Myocyte (in vitro differentiated cells): Measurements from ENCODE around the gene ARHGAP26. TPM values are rescaled to one million over a fixed set of nuclear protein-coding genes. Genes with fewer than 3 reads are reported as not detected.

Experiments used
- DNase-seq: peaks from one replicate; pipeline ENCODE4 v3.0.0-alpha.2; 2012; ENCODE audit warnings: low read depth
- total RNA-seq: library from RNA; depleted of rRNA; stranded (reverse); fragments of >200 nt; gene quantifications from 2 replicates; pipeline ENCODE4 v1.2.3, GENCODE V29; 2014

The ARHGAP26 gene
- total RNA-seq, 1 donor from 2014 or later: 2.8 TPM

DNA sequence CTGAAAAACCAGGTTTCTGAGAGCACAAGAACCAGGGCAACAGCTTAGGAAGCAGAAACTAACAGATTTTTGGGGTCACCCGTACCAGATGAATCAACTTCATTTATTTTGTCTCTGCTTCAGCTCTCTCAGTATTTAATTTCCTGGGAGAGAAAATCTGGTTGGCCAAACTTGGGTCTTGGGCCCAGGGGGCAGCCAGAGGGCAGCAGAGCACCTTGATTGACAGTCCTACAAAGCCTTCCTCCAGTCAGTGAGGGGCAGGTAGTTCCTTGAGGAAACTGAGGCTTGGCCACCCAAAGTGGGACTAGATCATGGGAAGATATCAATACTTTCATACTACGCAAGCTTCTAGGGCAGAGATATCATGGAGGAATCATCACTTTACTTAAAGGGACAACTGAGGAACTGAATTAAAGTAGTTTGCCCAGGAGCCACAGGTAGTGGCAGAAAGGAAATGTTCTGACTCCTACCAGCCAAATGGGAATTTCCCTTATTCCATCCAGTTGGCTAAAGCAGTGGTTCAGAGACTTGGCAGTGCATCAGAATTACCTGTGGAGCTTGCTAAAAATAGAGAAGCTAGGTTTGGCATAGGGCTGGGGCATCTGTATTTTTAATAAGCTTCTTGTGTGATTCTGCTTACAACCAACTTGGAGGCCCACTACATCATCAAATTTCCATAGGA lies 21.5 kb upstream of the ARHGAP26 start:
- no peak for DNase-seq

DNA sequence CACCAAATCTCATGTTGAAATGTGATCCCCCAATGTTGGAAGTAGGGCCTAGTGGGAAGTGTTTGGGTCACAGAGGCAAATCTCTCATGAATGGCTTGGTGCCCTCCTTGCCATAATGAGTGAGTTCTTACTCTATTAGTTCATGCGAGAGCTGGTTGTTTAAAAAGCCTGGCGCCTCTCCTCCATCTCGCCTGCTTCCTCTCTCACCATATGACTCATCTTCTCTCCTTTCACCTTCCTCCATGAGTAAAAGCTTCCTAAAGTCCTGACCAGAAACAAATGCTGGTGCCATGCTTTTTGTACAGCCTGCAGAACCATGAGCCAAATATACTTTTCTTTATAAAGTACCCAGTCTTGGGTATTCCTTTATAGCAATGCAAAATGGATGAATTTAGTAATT lies 20.9 kb upstream of the ARHGAP26 start:
- DNase-seq: peak; percentile 49

DNA sequence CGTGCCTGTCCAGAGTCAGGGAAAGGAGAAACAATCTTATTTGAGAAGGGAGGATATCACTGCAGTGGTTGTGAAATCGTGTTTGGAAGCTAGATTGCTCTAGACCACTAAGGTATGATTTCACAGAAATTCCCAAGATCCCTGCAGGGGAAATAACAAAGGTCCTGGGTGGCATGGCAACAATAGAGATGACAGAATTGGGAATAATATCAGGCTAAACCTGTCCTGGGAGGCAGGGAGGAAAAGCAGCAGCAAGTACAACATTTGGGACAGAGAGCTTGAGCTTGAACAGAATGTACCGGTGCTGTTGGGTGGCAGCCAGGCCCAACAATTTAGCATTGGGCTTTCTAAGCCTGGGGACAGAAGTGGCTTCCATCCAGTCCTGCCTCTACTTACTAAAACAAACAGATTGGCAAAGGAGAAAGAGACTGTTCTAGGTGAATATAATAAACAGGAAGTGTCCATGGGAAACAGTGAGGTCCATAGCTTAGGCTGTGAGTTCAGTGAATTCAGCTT lies 17.0 kb upstream of the ARHGAP26 start:
- DNase-seq: no peak

DNA sequence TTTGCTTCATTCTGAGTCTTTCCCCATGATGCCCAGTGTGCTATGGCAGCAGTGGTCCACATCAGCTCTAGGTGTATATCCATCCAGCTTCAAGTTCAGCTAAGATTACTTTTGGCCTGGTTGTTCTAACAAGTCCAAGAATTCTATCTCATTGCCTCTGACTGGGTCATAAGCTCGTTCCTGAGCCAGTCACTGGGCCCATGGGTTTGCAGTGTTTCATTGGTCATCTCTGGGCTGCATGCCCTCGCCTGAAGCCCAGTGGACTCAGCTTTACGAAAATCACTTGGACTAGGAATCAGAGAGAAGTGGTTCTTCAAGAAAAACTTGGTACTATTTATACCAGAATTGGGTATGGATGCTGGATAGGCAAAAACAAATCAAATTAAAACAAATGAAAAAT lies 16.1 kb upstream of the ARHGAP26 start:
- DNase-seq: no peak

DNA sequence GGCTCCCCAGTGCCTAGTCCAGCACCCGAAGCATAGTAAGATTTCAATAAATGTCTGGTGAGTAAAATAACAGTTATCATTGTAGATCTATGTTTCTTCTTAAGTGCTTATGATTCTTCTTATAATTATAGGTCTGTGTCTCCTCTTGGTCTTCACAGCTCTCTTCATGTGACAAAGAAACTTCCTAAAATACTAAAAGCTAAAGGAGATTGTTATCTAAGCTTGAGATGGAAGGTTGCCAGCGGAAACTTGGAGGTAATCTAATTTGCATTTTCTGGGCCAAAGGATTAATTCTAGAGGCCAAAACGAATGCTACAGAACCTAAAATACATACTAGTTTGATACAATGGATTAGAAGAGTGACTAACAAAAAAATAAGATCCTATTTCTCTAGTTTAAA lies 13.6 kb upstream of the ARHGAP26 start:
- DNase-seq: no peak

DNA sequence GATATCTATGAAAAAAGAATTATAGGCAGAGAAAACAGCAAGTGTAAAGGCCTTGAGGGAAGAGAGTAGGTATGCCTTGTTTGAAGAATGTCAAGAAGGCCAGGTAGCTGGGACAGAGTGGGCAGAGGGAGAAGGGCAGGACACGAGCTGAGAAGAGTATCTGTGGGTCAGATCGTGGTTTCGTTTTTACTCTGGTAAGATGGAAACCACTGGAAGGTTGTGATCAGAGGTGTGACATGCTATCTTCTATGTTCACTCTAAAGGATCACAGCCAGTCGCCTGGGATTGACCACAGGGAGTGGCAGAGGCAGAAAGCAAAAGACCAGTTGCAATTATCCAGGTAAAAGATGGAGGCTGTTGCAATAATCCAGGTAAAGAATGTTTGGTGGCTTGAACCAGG lies 12.6 kb upstream of the ARHGAP26 start:
- no peak for DNase-seq

DNA sequence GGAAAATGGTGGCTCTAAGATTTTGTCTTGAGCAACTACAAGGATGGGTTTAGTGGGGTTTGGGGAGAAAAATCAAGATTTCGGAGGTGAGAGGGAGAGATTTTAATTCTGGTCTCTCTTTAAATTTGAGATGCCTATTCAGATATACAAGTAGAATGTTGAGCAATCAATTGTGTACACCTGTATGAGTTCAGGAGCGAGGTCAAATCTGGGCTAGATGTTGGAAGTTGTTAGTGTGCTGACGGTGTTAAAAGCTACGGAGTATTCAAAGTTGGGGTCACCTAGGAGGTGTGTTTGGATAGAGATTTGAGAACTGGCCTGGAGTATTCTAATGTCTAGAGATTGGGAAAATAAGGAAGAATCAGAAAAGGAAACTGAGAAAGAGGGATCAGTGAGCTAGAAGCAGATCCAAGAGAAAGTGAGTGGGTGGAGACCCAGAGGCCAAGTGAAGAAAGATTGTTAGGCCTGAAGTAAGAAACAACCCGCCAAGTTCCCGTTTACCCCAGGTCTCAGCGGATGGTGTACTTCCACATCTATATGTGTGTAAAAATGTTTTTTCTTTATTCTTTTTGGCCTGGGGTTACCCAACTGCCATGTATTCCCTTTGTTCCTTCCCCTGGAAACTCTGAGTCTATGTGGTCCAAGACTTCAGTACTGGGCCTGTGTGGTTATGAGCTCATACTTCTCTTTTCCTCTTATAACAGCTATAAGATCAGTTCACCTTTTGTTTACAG lies 11.9 kb upstream of the ARHGAP26 start:
- DNase-seq: no peak

DNA sequence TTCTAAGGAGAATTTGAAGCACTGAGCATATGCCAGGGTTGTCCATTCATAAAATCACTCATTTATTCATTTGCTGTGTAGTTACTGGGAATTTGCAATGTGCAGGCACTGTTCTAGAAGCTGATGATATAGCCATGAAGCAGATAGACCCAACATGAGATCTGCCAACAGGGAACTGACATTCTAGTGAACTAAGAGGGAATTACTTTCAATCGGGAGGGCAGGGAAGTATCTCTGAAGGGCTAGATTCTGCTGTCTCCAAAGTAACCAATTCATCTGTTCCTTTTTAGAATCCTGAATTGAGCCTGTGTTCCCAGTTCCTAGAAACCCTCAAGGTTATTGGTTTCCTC lies 11.4 kb upstream of the ARHGAP26 start:
- DNase-seq: no peak

DNA sequence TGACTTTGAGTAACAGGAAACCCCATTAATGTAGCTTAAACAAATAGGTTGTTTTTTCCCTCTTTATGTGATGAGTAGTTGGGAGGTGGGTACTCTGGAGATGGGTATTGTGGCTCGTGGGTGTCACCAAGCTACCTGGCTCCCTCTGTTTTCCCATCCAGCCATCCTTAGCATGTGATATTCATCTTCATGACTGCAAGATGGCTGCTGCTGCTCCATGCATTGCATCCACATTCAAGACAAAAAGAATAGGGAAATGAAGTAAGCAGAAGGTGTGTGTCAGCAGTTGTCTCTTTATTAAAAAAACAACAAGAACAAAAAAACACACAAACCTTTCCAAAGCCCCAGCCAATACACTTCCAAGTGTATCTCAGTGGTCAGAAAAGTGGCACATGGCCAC lies 6.5 kb upstream of the ARHGAP26 start:
- no peak for DNase-seq

DNA sequence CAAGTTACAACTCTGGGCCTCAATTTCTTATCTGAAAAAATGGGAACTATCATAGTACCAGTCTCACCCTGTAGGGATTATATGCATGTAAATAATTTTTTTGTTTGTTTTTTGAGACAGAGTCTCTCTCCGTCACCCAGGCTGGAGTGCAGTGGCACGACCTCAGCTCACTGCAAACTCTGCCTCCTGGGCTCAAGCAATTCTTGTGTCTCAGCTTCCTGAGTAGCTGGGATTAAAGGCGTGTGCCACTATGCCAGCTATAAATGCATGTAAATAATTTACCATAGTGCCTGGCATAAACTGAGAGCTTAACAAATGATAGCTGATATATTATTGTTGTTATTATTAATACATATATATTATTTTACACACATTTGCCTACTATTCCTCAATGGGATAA lies 3.0 kb upstream of the ARHGAP26 start:
- DNase-seq: no peak

DNA sequence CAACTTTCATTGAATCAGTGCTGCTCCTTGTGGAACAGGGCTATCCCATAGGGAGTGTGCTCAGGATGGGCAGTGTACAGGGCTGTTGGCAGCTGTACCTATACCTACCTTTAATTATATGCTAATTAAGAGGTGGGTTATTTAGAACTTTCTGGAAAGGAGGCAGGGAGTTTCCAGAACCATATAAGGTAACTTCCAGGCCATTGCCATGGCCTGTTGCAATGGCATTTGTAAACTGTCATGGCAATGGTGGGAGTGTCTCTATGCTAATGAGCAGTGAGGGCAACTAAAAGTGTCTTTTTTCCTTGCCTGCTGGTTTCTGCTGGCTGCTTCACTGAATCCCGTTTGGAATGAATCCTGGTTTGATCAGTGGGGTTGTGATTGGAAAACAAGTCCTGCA lies 2.3 kb upstream of the ARHGAP26 start:
- no peak for DNase-seq

DNA sequence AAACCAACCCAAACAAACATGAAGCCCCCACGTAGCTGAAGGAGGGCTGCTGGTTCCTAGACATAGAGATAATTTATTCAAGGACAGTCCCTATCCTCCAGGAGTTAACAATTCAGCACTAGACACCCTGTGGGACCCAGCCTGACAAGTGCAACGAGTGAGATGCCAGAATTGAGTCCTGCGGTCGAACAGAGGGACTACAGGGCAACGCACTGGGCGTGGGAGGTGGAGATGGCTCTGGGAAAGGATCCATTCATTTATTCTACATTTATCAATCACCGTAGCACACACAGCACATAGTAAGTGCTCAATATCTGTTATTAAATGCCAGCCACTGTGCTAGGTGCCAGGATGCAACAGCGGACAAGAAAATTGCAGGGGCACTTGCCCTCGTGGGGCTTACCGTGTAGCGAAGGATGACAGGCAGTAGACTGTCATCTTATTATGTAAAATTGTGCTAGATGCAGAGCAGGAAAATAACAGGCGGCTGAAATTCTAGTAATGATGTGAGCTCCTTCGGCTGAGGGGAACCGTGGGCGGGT lies 855 bp upstream of the ARHGAP26 start:
- no peak for DNase-seq

DNA sequence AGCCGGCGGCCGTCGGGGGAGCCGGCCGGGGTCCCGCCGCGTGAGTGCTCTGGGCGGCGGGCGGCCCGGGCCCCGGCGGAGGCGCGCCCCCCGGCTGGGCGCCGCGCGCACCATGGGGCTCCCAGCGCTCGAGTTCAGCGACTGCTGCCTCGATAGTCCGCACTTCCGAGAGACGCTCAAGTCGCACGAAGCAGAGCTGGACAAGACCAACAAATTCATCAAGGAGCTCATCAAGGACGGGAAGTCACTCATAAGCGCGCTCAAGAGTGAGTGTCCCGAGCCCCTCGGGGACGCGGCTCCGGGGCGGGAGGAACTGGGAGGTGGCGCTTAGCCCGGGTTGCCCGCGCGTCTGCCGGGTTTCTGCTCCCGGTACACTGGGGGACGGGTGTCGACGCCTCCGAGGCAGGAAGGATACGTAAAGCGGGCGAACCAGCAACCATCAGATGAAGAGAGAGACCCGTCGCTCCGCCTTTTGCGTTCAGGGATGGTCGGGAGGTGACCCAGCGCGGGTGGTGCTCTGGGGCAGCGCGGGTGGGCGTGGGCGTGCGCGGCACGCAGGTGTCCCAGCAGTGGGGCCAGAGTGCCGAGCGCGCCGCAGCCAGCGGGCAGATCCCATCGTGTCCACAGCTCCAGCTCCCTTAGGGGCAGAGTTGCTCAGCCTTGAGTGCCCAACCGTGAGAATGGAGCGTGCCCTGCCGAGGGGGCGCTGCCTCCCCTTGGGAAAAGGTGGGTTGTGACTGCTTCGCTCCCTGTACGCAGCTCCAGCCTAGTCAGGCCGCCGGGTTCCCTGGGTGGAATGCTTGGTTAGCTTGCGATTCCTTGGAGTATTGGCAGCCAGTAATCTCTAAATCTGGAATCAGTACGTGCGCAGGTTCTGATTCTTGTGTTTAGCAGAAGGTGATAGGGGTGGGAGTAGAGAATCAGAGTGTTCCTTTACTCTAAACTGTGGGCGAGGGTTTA lies 753 bp downstream of the ARHGAP26 start:
- peak; percentile 32 for DNase-seq

DNA sequence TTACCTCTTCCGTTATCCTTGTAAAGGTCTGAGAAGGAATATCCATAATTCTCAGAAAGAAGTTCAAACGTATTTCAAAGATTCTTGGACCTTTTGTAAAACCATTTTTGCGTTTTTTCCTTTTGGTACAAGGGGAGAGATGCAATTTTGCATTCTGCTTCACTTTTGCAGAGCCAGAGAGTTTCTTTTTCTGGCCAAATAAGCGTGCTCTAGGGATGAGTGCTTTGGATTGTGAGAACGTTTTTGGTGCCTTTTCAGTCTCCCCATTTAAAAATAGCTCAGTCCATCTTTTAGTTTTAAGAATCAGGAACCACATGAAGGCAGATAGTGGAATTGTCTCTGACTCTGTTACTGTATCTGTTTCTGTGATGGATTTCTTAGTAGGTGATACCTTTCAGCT lies 1.5 kb downstream of the ARHGAP26 start:
- DNase-seq: no peak

DNA sequence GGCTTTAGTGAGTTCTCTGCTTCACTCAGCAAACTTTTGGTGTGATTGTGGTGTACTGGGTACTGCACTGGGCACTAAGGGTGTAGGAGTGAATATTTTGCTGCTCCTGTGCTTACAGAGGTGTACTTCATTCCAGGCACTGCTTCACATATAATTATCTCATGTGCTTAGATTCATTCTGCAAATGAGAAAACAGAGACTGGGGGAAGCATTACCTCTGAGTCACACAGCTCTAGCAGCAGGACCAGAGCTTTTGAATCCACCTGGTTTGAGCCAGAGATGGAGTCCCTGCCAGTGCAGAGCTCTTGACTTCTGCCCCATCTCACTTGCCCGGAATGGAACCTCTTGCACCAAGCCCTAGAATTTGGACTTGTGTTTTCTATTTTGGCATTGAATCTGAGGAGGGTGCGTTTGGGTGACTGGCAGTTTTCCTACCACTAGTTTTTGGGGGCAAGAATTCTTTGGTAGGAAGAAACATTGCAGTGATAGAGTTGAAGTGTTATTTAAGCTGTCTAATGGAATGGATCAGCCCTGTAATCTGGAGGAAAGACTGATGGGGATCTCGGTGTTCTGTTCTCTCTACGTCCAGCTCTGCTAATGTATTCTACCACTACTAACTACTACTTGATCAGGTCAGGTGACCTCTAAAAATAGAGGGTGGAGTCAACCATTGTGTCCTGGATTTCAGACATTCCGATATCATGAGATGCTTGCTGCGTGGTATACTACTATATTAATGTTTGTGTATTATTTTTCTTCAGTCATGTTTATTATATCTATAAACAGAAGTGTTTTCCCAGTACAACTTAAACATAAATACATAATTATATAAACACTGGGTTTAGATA lies 2.5 kb downstream of the ARHGAP26 start:
- peak; percentile 20 for DNase-seq

DNA sequence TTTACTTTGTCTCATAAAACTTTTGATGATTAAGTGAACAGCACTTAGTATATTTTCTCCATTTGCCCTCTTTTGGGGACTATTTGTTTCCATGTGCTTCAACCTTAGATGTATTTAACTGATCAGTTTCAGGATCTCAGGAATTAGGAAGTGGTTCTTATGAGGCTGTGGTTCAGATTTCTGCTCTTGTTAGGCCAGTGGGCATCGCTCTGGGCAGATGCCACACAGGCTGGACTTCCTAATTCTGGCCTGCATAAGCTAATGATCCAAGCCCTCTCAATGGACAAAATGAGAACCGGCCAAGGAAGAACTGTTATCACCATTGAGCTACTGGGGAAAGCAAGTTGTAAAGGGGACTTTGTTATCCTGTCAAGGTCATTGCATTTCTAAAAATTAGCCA lies 6.9 kb downstream of the ARHGAP26 start:
- no peak for DNase-seq

DNA sequence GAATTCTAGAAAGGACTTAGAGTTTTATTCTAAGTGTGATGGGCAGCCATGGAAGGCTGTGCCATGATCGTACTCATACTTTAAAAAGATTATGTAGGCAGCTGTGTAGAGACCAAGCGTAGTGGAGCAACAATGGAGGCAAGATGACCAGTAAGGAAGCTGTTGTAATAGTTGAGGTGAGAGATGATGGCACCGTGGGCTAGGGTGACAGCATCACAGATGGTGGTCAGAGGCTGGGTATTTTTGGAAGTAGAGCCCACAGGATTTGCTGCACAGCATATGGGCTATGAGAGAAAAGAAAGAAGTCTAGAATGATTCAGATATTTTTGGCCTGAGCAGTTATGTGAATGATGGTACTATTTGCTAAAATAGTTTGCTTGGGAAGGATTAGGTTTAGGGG lies 7.7 kb downstream of the ARHGAP26 start:
- peak; percentile 80 for DNase-seq

DNA sequence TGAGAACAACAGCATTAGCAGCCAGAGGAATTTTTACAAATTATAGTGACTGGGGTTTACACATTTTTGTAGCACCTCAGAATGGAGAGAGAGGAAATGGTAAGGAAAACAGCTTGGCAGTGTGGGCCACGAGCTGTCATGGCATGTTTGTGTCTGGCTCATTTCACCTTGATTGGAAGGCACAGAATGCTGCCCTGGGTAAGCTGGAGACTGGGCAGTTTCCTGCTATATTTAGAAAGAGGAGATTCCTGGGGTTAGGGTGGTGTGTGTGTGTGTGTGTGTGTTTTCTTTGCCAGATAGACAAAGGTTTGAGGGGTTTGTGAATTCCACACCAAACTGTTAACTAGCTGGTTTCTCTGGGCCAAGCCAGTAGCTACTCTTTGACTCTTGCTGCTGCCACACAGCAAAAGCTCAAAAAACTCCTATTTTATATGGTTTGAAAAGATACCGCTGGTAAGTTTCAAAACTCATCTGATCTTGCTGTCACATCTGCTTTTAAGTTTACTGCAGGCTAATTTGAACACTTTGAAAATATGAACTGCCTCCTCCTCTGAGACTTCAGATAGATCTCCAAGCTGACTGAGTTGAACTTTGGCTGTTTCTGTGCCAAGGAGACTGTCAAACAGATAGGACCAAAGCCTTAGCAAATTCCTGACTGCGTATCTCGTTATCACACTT lies 9.1 kb downstream of the ARHGAP26 start:
- DNase-seq: peak; percentile 80

DNA sequence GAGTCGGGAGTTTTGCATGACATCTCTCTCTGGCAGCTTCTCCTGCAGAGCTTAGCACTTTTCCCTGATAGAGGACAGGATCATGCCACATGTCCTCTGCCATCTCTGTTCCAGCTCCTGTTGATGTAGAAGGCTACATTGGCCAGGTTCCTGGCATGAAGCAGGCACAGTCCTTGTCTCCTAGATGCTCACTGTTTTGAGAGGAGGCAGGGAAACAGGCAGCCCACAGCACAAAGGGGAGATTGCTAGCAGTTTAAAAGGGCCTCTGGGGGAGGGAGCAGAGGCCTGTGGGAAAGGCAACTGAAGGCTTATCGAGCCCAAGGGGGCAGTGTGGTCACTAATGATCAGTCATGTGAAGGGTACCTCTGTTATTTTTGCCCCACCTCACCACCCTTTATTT lies 10.7 kb downstream of the ARHGAP26 start:
- no peak for DNase-seq

DNA sequence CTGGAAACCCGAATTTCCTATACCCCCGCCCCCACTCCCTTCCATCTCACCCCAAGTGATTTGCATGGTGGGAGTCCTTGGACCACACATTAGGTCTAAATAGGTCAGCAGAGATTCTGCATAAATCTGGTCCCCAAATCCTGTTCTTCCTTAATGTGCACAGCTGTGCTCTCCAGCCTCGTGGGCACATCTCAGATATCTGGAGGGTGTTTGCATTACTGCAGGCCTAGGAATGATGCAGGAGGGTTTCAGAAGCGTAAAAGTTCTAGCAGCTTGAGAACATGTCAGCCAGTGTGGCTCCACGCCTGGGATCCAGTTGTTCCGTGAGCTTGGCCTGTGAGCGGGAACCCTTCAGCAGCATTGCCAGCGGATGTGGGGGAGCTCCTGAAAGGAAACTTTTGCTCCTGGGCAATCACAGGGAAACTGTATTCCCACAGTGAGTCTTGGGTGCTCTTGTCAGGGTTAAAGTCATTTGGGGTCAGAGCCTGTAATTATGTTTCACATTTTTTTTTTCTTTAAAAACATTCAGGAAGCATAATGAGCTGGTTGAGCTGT lies 12.9 kb downstream of the ARHGAP26 start:
- no peak for DNase-seq
